ENCODE data around the gene SDF4.

DNA sequence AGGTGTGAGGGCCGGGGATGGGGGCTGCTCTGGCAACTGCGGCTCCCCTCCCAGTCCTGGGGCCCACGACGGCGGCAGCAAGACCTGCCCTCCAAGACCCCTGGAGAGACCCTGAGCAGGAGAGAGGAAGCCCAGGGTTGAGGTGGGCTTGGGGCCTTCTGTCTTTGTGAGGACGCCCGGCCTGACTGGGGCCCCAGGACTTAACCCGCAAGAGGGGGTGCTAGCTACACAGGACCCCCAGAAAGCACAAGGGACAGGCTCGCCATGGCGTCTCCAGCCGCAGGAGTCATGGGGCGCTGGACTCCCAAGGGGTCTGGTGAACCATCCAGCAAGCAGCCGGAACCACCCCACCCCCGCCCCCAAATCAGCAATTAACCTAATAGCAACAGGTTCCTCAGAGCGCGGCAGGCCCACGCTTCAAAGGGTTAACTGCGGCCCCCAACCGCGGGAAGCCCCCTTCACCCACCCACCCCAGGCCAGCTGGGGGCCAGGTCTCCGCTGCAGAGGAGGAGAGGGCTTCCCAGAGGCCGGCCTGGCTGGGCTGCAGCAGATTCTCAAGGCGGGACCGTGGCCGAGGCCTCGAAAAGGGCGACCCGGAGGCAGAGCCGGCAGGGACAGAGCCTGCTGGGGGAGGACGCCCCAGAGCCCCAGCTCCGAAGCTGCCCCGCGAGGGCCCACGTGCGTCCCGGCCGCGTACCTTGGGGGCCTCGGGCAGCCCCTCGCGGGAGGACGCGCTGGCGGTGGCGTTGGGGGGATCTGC is 14.2 kb upstream of the SDF4 start:
- TF ChIP-seq EZH2 (IDR thresholded peaks at IDR 0.05; ENCODE audit: insufficient read depth, poor library complexity, severe bottlenecking) (no peak), EZH2phosphoT487 (IDR thresholded peaks at IDR 0.05; ENCODE audit: insufficient read depth, low read depth) (no peak)

Data from GM23248 (cell line).